NCI-H510A (cell line): Measurements from ENCODE around the gene ONECUT3.
"Not testable (repeated sequence)": the region's sequence is repeated elsewhere in the genome, so short reads cannot be mapped to it uniquely, and the experiment has no call there.

Experiments used
- DNase-seq: peaks from one replicate; lab custom pipeline; 2025; lab: John Stamatoyannopoulos, UW

The ONECUT3 gene

GRCh38 chr19:1755467-1756171 is 2.3 kb downstream of the ONECUT3 start:
- no peak for DNase-seq

- no peak for DNase-seq
These were observed 3.0 kb downstream of the ONECUT3 start for GRCh38 chr19:1756264-1756663.

GRCh38 chr19:1756705-1757465 is 3.6 kb downstream of the ONECUT3 start:
- no peak for DNase-seq

GRCh38 chr19:1757468-1758230 is 4.3 kb downstream of the ONECUT3 start:
- no peak for DNase-seq

- no peak for DNase-seq
These were observed 4.9 kb downstream of the ONECUT3 start for GRCh38 chr19:1758231-1758577.

GRCh38 chr19:1758959-1759903 is 5.9 kb downstream of the ONECUT3 start:
- no peak for DNase-seq

- DNase-seq: no peak
These were observed 6.7 kb downstream of the ONECUT3 start for GRCh38 chr19:1760020-1760419.

- not testable (repeated sequence) for DNase-seq
These were observed 7.7 kb downstream of the ONECUT3 start for GRCh38 chr19:1760786-1761527.

- DNase-seq: no peak
These were observed 8.4 kb downstream of the ONECUT3 start for GRCh38 chr19:1761528-1762242.

GRCh38 chr19:1762243-1763117 is 9.2 kb downstream of the ONECUT3 start:
- no peak for DNase-seq

- DNase-seq: no peak
These were observed 10.6 kb downstream of the ONECUT3 start for GRCh38 chr19:1763648-1764639.

GRCh38 chr19:1764729-1765128 is 11.4 kb downstream of the ONECUT3 start:
- no peak for DNase-seq

- no peak for DNase-seq
These were observed 12.1 kb downstream of the ONECUT3 start for GRCh38 chr19:1765232-1765903.

GRCh38 chr19:1765904-1766799 is 12.8 kb downstream of the ONECUT3 start:
- DNase-seq: no peak

GRCh38 chr19:1766800-1767352 is 13.6 kb downstream of the ONECUT3 start:
- DNase-seq: no peak

GRCh38 chr19:1767464-1767933 is 14.2 kb downstream of the ONECUT3 start:
- no peak for DNase-seq
